Activated T-cell treated with anti-CD3 and anti-CD28 coated beads for 24 hours (primary cell): Measurements from ENCODE around the gene WDFY3.

Experiments used
- DNase-seq: peaks from one replicate; pipeline ENCODE4 v3.0.0-alpha.2; 2020; ENCODE audit warnings: low read depth

Gene WDFY3

DNA sequence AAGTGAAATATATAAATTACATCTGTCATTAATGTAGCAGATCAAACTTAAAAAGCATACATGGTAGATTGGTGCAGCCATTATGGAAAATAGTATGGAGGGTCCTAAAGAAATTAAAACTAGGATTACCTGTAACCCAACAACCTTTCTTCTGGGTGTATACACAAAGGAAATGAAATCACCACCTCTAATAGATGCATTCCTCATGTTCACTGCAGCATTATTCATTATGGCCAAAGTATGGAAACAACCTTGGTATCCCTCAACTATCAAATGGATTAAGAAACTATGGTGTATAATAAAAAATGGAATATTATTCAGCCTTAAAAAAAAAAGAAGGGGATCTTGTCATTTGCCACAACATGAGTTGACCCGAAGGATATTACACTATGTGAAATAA is 13.7 kb downstream of the WDFY3 start:
- no peak for DNase-seq

DNA sequence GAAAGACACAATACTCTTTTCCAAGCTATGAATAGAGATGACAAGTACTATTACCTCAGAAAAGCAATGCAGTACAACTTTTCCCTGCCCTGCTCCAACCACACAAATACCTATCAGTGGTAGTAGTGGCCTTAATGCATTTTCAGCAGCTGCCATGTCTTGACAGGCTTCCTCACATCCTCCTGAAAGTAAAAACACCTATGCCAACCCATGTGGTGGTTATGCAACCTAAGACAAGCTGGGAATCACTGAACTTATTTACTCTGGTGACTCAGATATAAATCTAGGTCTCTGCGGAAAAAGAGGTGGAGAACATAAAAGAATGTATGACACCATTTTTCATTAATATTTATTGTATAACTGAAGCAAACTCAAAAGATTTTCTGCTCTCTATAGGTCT is 14.5 kb downstream of the WDFY3 start:
- no peak for DNase-seq

GRCh38 chr4:84948056-84948455 is 18.4 kb downstream of the WDFY3 start:
- no peak for DNase-seq

GRCh38 chr4:84944947-84945346 is 21.5 kb downstream of the WDFY3 start:
- no peak for DNase-seq

DNA sequence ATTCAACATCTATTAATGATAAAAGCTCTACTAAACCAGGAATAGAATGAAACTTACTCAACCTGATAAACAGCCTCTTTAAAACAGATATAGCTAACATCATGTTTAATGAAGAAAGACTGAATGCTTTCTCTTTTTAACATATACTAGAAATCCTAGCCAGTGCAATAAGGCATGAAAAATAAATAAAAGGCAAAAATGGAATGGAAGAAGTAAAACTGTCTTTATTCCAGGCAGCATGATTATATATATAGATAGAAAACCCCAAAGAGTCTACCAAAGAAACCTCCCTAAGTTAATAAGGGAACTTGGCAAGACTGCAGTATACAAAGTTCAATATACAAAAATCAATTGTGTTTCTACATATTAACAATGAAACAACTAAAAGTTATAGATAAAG is 25.5 kb downstream of the WDFY3 start:
- DNase-seq: no peak

DNA sequence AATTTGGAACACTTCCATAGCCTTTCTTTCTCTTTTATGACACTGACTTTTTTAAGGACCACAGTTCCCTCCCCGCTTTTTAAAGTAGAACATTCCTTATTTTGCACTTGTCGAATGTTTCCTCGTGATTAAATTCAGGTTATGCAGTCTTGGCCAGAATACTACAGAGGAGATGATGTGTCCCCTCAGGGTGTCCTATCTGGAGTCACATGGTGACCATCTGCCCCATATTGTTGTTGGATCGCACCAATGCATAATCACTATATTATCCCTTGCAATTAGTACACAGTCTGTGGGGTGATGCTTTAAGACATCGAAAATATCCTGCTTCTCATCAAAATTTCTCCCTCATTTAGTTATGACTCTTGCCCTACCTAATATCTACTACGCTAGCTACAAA is 27.4 kb downstream of the WDFY3 start:
- DNase-seq: no peak

DNA sequence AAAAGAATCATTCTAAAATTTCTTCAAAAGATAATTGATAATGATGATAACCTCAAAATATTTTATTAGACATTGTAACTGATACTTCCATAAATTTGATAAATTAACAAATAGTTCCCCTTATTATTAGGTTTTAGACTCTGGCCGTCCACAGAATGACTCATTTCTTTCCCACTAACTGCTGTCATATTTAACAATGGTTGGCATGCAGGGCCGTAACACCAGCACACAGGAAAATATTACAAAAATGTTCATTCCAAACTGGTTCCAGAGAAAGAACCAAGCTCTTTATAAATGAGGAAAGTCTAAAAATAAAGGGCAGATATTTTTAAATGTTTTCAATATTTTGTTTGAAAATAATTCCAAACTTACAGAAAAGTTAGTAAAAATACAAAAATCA is 28.2 kb downstream of the WDFY3 start:
- no peak for DNase-seq

DNA sequence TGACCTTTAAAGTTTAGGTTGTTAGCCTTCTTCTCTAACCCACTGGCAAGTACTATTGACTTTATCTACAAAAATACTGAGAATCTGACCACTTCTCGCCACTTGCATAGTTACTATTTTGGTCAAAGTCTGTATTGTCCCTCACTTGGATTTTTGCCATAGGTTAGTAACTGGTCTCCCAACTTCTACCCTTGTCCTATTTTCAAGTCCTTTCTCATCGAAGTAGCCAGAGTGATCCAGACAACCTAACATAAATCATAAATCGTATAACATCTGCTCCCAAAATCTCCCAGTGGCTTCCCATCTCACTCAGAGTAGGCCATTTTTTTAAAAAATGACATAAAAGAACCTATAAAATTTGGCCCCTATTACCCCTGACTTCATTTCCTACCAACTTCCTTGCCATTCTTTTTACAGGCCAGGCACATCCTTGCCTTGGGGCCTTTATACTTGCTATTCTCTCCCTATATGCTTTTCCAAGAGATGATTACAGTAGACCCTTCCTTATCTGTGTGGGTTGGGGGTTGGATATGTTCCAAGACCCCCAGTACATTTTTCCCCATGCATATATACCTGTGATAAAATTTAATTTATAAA is 29.0 kb downstream of the WDFY3 start:
- DNase-seq: no peak

DNA sequence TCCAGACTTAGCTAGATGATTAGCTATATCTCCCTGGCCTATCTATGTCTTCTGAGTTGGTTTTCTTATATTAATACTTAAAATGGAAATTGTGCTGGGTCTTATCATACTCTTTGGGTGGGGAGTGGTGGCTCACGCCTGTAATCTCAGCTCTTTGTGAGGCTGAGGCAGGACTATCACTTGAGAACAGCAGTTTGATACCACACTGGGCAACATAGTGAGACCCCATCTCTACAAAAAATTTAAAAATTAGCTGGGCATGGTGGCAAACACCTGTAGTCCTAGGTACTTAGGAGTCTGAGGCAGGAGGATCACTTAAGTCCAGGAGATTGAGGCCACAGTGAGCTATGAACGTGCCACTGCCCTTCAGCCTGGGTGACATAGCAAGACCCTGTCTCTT is 30.4 kb downstream of the WDFY3 start:
- no peak for DNase-seq

DNA sequence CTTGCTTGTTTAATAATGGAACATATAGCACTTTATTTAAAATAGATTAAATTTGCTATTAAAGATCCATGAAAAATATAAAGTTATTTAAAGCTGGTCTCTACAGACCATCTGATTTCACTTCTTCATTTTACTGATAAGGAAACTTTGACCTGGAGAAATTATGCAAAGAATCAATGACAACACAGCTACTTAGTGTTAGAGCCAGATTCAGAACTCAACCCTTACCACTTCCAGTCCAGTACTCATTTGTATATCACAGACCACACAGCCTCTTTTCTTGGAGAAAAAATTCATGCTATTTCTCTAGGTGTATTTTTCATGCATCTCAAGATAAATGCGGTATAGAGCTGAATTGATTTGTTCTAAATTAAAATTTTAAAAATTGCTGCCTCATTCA is 34.0 kb downstream of the WDFY3 start:
- DNase-seq: no peak

- no peak for DNase-seq
Observed at GRCh38 chr4:84931961-84932360, 34.5 kb downstream of the WDFY3 start.

DNA sequence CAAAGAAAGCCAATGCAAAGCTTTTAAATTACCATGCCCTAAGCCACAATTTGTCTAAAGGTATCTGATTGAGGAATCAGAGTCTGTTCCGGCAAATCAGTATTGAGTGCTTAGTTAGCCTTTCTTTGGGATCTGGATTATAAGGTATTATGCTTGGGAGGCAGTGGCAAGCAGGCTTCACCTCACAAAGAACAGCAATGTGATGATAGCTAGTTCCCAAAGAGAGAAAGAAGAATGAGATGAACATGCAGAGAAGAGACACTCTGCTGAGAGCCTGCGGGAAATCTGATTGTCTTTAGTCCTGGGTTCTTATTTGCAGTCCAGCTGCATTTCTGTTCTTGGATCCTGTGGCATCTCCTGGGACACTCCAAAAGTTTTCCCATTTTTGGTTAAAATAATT is 35.2 kb downstream of the WDFY3 start:
- DNase-seq: no peak

DNA sequence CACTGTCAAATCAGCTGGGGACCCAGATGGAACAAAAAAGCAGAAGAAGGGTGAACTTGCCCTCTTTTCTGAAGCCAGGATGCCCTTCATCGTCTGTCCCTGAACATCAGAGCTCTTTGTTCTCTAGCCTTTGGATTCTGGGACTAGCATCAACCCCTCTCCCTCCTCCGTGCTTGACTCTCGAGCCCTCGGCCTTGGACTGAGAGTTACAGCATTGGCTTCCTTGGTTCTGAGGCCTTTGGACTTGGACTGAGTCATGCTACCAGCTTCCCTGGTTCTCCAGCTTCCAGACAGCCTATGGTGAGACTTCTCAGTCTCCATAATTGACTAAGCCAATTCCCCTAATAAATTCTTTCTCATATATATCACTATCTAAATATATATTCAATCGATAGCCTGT is 38.4 kb downstream of the WDFY3 start:
- DNase-seq: no peak

DNA sequence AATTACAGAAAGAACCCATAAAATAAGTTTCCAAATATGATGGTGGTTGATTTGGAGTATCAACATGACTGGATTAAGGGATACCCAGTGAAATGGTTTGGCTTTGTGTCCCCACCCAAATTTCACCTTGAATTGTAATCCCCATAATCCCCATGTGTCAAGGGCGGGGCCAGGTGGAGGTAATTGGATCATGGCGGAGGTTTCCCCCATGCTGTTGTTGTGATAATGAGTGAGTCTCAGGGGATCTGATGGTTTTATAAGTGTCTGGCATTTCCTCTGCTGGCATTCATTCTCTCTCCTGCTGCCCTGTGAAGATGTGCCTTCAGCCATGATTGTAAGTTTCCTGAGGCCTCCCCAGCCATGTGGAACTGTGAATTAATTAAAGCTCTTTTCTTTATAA is 39.1 kb downstream of the WDFY3 start:
- no peak for DNase-seq

GRCh38 chr4:84925558-84925957 is 40.9 kb downstream of the WDFY3 start:
- no peak for DNase-seq

DNA sequence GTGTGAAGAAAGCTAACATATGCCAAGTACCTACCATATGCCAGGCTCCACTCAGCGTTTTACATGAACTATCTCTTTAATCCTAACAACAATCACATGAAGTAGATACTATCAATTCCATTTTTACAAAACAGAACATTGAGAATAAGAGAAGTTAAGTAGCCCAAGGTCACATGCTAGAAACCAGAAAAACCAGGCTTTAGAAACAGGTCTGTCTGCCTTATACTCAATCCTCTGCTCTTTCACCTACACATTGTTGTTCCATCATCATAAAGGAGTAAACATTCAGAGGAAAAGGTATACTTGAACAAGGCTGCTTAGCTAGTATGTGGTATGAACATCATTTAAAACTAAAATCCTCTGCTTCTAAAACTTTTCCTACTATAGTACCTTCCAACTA is 42.1 kb downstream of the WDFY3 start:
- DNase-seq: no peak

DNA sequence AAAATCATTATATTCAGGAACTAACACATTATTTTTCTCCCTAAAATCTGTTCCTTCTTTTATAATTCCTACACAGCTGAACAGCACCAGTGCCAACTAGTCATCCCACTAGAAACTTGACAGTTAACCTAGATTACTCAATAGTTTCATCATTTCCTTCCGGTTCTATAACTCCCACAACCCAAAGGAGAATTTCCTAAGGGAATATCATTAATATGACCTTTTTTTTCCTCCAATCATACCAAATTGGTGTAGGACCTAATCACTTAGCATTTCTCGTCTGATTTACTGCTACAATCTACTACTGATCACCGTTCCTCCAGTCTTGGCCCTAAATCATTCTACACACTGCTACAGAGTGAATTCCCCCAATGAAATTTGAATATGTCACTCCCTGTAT is 45.9 kb downstream of the WDFY3 start:
- DNase-seq: no peak

DNA sequence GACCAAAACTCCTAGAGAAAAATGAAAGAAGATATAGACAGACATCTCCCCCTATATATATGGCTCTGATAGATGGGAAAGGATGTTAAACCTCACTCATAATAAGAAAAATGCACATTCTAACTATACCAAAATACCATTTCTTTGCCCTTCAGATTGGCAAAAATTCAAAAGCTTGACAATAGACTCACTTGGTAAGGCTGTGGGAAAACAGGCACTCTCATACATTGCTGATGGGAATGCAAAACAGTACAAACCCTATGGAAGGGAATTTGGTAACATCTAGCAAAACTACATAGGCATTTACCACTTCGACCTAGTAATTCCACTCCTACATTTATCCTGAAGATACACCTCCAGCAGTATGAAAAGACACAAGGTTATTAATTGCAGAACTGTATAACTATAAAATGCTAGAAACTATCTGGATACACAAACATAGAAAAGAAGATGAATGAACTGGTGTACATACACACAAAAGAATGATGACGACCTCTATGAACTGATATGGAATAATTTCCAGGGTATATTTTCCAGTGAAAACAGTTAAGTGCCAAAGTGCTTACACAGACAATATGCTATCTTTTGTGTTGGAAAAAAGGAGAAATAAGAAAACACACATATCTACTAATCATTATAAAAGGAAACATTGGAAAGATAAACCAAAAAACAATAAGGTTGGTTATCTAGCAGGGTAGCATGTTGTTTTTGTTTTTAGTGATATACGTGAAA is 48.5 kb downstream of the WDFY3 start:
- DNase-seq: no peak

DNA sequence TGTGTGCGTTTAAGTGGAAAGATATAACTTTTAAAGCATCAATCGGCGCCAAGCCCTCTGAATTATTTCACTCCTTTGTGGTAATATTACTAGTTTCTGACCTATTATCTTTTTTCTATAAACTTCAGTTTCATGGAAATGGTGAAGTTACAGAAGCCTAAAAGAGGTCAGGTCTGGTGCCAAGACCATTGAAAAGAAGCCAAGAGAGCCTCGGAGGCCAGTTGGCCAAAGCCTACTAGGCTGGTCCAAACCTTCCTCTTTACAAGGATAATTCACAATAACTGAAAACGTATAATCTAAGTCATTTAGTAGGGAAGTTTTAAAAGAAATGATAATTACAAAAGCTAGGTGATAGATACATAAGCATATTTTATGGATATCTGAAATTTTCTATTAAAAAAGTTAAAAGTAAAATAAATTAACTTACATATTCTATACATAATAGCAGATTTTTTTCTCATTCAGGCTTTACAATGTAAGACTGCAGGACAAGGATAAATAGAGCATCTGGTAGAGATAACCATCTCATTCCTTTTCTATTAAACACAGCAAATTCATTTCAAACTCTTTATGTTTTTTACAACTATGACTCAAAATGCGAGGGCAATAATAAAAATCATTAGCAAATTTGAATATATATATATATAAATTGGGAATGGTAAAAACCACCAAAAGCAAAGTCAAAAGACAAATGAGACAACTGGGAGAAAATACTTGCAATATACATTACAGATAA is 49.2 kb downstream of the WDFY3 start:
- no peak for DNase-seq

GRCh38 chr4:84916227-84916626 is 50.3 kb downstream of the WDFY3 start:
- no peak for DNase-seq

DNA sequence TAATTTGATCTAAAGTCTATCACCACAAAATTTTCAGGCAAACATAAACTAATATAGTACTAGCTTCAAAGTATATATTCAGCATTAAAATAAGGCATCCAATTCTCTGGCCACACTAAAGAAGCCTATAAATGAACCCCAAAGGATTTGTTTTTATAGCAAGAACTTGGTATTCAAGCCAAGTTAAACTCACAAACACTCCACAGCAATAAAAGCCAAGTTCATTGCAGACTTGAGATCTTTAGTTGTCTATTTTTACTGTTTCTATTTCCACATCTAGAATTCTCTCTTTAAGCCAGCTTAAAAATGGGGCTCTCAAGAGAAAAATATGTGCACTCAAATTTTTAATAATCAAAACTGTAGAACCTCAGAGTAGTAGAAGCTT is 51.1 kb downstream of the WDFY3 start:
- DNase-seq: no peak

DNA sequence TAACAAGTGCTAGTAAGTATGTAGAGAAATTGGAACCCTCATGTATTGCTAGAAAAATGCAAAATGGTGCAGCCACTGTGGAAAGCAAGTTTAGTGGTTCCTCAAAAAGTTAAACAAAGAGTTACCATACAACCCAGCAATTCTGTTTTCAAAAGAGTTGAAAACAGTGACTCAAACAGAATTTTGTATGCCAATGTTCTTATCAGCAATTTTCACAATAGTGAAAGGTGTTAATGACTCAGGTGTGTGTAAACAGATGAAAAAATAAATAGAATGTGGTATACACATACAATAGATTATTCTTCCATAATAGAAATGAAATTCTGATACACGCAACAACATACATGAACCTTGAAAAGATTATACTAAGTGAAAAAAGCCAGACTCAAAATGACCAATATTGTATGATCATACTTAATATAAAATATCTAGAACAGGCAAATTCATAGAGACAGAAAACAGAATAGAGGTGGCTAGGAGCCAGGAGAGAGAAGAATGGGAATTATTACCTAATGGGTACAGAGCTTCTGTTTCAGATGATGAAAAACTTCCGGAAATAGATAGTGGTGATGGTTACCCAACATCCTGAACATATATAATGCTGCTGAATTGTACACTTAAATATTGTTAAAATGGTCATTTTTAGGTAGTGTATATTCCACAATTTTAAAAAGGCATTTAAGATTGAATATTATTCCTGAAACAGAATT is 51.6 kb downstream of the WDFY3 start:
- DNase-seq: no peak

- DNase-seq: no peak
Observed at GRCh38 chr4:84913176-84913575, 53.3 kb downstream of the WDFY3 start.
